Activated CD8-positive, alpha-beta memory T cell treated with anti-CD3 and anti-CD28 coated beads for 4 hours (primary cell): ENCODE results near the gene MCTP2.

Experiments used
- DNase-seq, 2 donors: peaks; one replicate each; pipeline ENCODE4 v3.0.0-alpha.2; 2020; ENCODE audit warnings: low read depth in 2 of 2

Gene MCTP2

GRCh38 chr15:94263341-94264273, 32.2 kb downstream of the MCTP2 start:
- DNase-seq, result no peak

- DNase-seq, result no peak
Observed at GRCh38 chr15:94265009-94265408, 33.6 kb downstream of the MCTP2 start.

GRCh38 chr15:94265982-94266381, 34.6 kb downstream of the MCTP2 start:
- no peak for DNase-seq

GRCh38 chr15:94266789-94267188, 35.4 kb downstream of the MCTP2 start:
- no peak for DNase-seq

- DNase-seq, result no peak
Observed at GRCh38 chr15:94269954-94270353, 38.6 kb downstream of the MCTP2 start.

- DNase-seq, result no peak
Observed at GRCh38 chr15:94270570-94270969, 39.2 kb downstream of the MCTP2 start.

- no peak for DNase-seq
Observed at GRCh38 chr15:94272251-94272898, 41.0 kb downstream of the MCTP2 start.

- no peak for DNase-seq
Observed at GRCh38 chr15:94273826-94274225, 42.5 kb downstream of the MCTP2 start.

- no peak for DNase-seq
Observed at GRCh38 chr15:94274745-94275144, 43.4 kb downstream of the MCTP2 start.

- no peak for DNase-seq
Observed at GRCh38 chr15:94277485-94277884, 46.1 kb downstream of the MCTP2 start.

- DNase-seq, result no peak
Observed at GRCh38 chr15:94279736-94280135, 48.4 kb downstream of the MCTP2 start.

GRCh38 chr15:94280301-94280700, 48.9 kb downstream of the MCTP2 start:
- no peak for DNase-seq

- DNase-seq, result no peak
Observed at GRCh38 chr15:94282269-94283250, 51.2 kb downstream of the MCTP2 start.

- no peak for DNase-seq
Observed at GRCh38 chr15:94286583-94286982, 55.2 kb downstream of the MCTP2 start.

GRCh38 chr15:94287794-94288246, 56.5 kb downstream of the MCTP2 start:
- DNase-seq, result no peak

- no peak for DNase-seq
Observed at GRCh38 chr15:94290730-94291129, 59.4 kb downstream of the MCTP2 start.

- no peak for DNase-seq
Observed at GRCh38 chr15:94293411-94294402, 62.3 kb downstream of the MCTP2 start.

- DNase-seq, result no peak
Observed at GRCh38 chr15:94294556-94294955, 63.2 kb downstream of the MCTP2 start.

GRCh38 chr15:94295275-94295674, 63.9 kb downstream of the MCTP2 start:
- no peak for DNase-seq

- no peak for DNase-seq
Observed at GRCh38 chr15:94296717-94297116, 65.4 kb downstream of the MCTP2 start.

- no peak for DNase-seq
Observed at GRCh38 chr15:94297558-94297957, 66.2 kb downstream of the MCTP2 start.
